ENCODE data around the gene TOR4A. TPM values are rescaled to one million over a fixed set of nuclear protein-coding genes. Genes with fewer than 3 reads are reported as not detected.

Gene TOR4A
- total RNA-seq, 1 donor from 2014 or later = 9.2 TPM

DNA sequence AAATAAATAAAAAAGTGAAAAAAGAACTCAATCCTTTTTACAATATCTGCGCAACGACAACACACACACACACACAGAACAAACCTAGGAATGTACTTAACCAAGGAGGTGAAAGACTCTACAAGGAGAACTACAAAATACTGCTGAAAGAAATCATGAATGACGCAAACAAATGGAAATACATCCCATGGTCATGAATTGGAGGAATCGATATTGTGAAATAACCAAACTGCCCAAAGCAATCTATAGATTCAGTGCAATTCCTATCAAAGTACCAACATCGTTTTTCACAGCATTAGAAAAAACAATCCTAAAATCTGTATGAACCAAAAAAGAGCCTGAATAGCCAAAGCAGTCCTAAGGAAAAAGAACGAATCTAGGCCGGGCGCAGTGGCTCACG, 54.4 kb downstream of the TOR4A start:
- no peak for DNase-seq (ENCODE audit: low spot score)

Other genes starting within 250 kb of the TOR4A start
- 47.2 TPM for gene ABCA2, start 249.5 kb upstream of the TOR4A start, total RNA-seq
- 0.55 TPM for gene FUT7, start 245.6 kb upstream of the TOR4A start, total RNA-seq
- gene NPDC1, start 231.5 kb upstream of the TOR4A start, total RNA-seq = 95.3 TPM
- gene ENTPD2, start 223.7 kb upstream of the TOR4A start, total RNA-seq = not detected
- gene SAPCD2, start 207.2 kb upstream of the TOR4A start, total RNA-seq = 0.42 TPM
- 28.1 TPM for gene UAP1L1, start 200.2 kb upstream of the TOR4A start, total RNA-seq
- 33.0 TPM for gene MAN1B1, start 190.7 kb upstream of the TOR4A start, total RNA-seq
- 150 TPM for gene DPP7, start 163.0 kb upstream of the TOR4A start, total RNA-seq
- gene GRIN1, start 138.6 kb upstream of the TOR4A start, total RNA-seq = not detected
- not detected for gene LRRC26, start 107.7 kb upstream of the TOR4A start, total RNA-seq
- not detected for gene TMEM210, start 105.7 kb upstream of the TOR4A start, total RNA-seq
- gene ANAPC2, start 89.2 kb upstream of the TOR4A start, total RNA-seq = 39.3 TPM
- 53.3 TPM for gene SSNA1, start 89.0 kb upstream of the TOR4A start, total RNA-seq
- 5.1 TPM for gene TPRN, start 77.0 kb upstream of the TOR4A start, total RNA-seq
- gene TMEM203, start 72.1 kb upstream of the TOR4A start, total RNA-seq = 24.8 TPM
- gene NDOR1, start 72.0 kb upstream of the TOR4A start, total RNA-seq = 10.4 TPM
- 5.9 TPM for gene RNF208, start 55.5 kb upstream of the TOR4A start, total RNA-seq
- gene CYSRT1, start 52.6 kb upstream of the TOR4A start, total RNA-seq = 0.42 TPM
- gene RNF224, start 50.2 kb upstream of the TOR4A start, total RNA-seq = not detected
- gene SLC34A3, start 46.8 kb upstream of the TOR4A start, total RNA-seq = not detected
- 298 TPM for gene TUBB4B, start 36.4 kb upstream of the TOR4A start, total RNA-seq
- not detected for gene STPG3, start 26.4 kb upstream of the TOR4A start, total RNA-seq
- gene NELFB, start 22.4 kb upstream of the TOR4A start, total RNA-seq = 39.2 TPM
- gene NRARP, start 24.5 kb downstream of the TOR4A start, total RNA-seq = 16.3 TPM
- 14.9 TPM for gene EXD3, start 145.4 kb downstream of the TOR4A start, total RNA-seq
- 3.2 TPM for gene NOXA1, start 145.7 kb downstream of the TOR4A start, total RNA-seq
- gene ENTPD8, start 163.6 kb downstream of the TOR4A start, total RNA-seq = not detected
- 37.4 TPM for gene NSMF, start 181.6 kb downstream of the TOR4A start, total RNA-seq

All from mesenteric fat pad (tissue), 1 donor.